GM12878 (cell line): ENCODE data around the gene COMMD3. TPM values are rescaled to one million over a fixed set of nuclear protein-coding genes. Genes with fewer than 3 reads are reported as not detected.

Experiments
- BRCA1 ChIP-seq: IDR thresholded peaks from 2 replicates; pipeline ENCODE4 v1.6.1; 2011; ENCODE audit warnings: low read depth, low read length, improper control_type of control experiment
- EED ChIP-seq: sonication (generic); IDR thresholded peaks from 2 replicates; pipeline ENCODE4 v1.6.1; 2016; ENCODE audit warnings: antibody characterized with exemption, low read depth
- EP300 ChIP-seq, 2 experiments: fragments of 150-350 bp in 1 of 2; IDR thresholded peaks; 2 replicates each; pipeline ENCODE4 v1.6.1; 2011 to 2012; ENCODE audit warnings: low read depth in 2 of 2, low read length in 2 of 2, borderline replicate concordance in 1 of 2, improper control_type of control experiment in 1 of 2, inconsistent platforms in 1 of 2; ENCODE audit not compliant: control insufficient read depth in 1 of 2
- GATAD2B ChIP-seq: fragments of 450-650 bp; conservative IDR thresholded peaks from 2 replicates; pipeline ENCODE4 v1.6.1; 2017; ENCODE audit warnings: low read depth, mild to moderate bottlenecking, moderate library complexity
- IKZF2 ChIP-seq, 2 experiments: fragments of 450-650 bp; IDR thresholded peaks; 2 replicates each; pipeline ENCODE4 v1.6.1; 2017; ENCODE audit warnings: mild to moderate bottlenecking in 2 of 2, moderate library complexity in 2 of 2
- NBN ChIP-seq: fragments of 450-650 bp; IDR thresholded peaks from 2 replicates; pipeline ENCODE4 v1.6.1; 2016
- NR2C1 ChIP-seq: fragments of 450-650 bp; IDR thresholded peaks from 2 replicates; pipeline ENCODE4 v1.6.1; 2017; ENCODE audit warnings: antibody characterized with exemption, mild to moderate bottlenecking, moderate library complexity
- SIN3A ChIP-seq: IDR thresholded peaks from 2 replicates; pipeline ENCODE4 v1.6.1; 2012; ENCODE audit warnings: low read depth, low read length, improper control_type of control experiment
- SMAD5 ChIP-seq: IDR thresholded peaks from 2 replicates; pipeline ENCODE4 v1.6.1; 2016; ENCODE audit warnings: antibody characterized with exemption, low read depth
- SPI1 ChIP-seq: IDR thresholded peaks from 2 replicates; pipeline ENCODE4 v1.6.1; 2011; ENCODE audit warnings: low read depth, mild to moderate bottlenecking, low read length, moderate library complexity, borderline replicate concordance; ENCODE audit not compliant: insufficient read depth
- SRF ChIP-seq, 2 experiments: IDR thresholded peaks; 2 replicates each; pipeline ENCODE4 v1.6.1; 2011; ENCODE audit warnings: low read depth in 2 of 2, low read length in 2 of 2, mild to moderate bottlenecking in 1 of 2, moderate library complexity in 1 of 2
- TBL1XR1 ChIP-seq: IDR thresholded peaks from 2 replicates; pipeline ENCODE4 v1.6.1; 2012; ENCODE audit warnings: low read depth, low read length, improper control_type of control experiment
- polyA plus RNA-seq, 11 experiments: library from polyadenylated mRNA; depleted of rRNA in 4 of 11; unstranded in 6 of 11; stranded (reverse) in 5 of 11; fragments of >200 nt; fragmentation: Nextera tagmentation in 4 of 11; fragmentation: Illumina TruSeq in 1 of 11; extraction: Ambion mirVana in 4 of 11; extraction: Trizol in 1 of 11; gene quantifications; 1 replicate in 1 of 11; 2 replicates in 10 of 11; pipeline versions ENCODE4 v1.2.1 to v1.2.3, GENCODE V29; 2011 to 2016; ENCODE audit warnings: inconsistent platforms in 2 of 11, missing spikeins in 2 of 11, low read depth in 1 of 11
- total RNA-seq, 4 experiments: library from RNA; depleted of rRNA in 3 of 4; stranded (reverse); fragments of >200 nt in 3 of 4; fragmentation: Illumina TruSeq in 1 of 4; extraction: Trizol in 1 of 4; gene quantifications; 2 replicates each; pipeline versions ENCODE4 v1.2.1 to v1.2.3, GENCODE V29; 2013 to 2021
- TF ChIP-seq, protein P1 (sequence below): fragments of 450-650 bp; IDR thresholded peaks from 2 replicates; pipeline ENCODE4 v1.6.1; 2016; ENCODE audit warnings: mild to moderate bottlenecking, moderate library complexity, borderline replicate concordance
- TF ChIP-seq, protein P2 (sequence below): IDR thresholded peaks from 2 replicates; pipeline ENCODE4 v1.6.1; 2012; ENCODE audit warnings: low read length, inconsistent platforms
- TF ChIP-seq, protein P3 (sequence below): IDR thresholded peaks from 2 replicates; pipeline ENCODE4 v1.6.1; 2011; ENCODE audit warnings: mild to moderate bottlenecking, low read depth, low read length, moderate library complexity; ENCODE audit not compliant: insufficient replicate concordance
- TF ChIP-seq, protein P4 (sequence below): fragments of 450-650 bp; conservative IDR thresholded peaks from 2 replicates; pipeline ENCODE4 v1.6.1; 2017; ENCODE audit warnings: mild to moderate bottlenecking, moderate library complexity
- TF ChIP-seq, protein P5 (sequence below): fragments of 450-650 bp; formaldehyde crosslinking; IDR thresholded peaks from 2 replicates; pipeline ENCODE4 v1.5.0; 2022; ENCODE audit warnings: mild to moderate bottlenecking, missing genetic modification characterization
- TF ChIP-seq, protein P6 (sequence below): IDR thresholded peaks from 2 replicates; pipeline ENCODE4 v1.6.1; 2012; ENCODE audit warnings: low read depth, low read length, improper control_type of control experiment

COMMD3 gene
- total and polyA plus RNA-seq, 10 of the 15 experiments (the other 5 are each of a cell fraction or from before 2014, with no cell fraction given) = 64.5 to 248 (median 84.4) TPM

DNA sequence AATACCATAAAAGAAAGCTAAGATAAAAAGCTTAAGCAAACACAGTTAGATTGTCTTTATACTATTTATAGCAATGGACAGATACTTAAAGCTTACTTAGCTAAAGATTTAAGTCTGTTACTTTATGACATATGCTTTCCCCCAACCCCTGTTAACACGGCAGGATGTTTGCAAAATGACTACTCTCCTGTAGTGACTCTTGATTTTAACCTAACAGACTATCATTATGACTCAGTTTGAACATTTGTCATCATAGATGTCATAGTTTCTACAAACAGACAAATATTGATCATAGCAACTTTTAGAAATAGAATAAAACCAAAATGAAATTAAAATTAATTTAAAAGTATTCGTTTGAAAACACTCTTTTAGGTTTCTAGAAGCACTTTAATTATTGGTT lies 7.8 kb upstream of the COMMD3 start (continued):
- TF ChIP-seq, protein P1, sequence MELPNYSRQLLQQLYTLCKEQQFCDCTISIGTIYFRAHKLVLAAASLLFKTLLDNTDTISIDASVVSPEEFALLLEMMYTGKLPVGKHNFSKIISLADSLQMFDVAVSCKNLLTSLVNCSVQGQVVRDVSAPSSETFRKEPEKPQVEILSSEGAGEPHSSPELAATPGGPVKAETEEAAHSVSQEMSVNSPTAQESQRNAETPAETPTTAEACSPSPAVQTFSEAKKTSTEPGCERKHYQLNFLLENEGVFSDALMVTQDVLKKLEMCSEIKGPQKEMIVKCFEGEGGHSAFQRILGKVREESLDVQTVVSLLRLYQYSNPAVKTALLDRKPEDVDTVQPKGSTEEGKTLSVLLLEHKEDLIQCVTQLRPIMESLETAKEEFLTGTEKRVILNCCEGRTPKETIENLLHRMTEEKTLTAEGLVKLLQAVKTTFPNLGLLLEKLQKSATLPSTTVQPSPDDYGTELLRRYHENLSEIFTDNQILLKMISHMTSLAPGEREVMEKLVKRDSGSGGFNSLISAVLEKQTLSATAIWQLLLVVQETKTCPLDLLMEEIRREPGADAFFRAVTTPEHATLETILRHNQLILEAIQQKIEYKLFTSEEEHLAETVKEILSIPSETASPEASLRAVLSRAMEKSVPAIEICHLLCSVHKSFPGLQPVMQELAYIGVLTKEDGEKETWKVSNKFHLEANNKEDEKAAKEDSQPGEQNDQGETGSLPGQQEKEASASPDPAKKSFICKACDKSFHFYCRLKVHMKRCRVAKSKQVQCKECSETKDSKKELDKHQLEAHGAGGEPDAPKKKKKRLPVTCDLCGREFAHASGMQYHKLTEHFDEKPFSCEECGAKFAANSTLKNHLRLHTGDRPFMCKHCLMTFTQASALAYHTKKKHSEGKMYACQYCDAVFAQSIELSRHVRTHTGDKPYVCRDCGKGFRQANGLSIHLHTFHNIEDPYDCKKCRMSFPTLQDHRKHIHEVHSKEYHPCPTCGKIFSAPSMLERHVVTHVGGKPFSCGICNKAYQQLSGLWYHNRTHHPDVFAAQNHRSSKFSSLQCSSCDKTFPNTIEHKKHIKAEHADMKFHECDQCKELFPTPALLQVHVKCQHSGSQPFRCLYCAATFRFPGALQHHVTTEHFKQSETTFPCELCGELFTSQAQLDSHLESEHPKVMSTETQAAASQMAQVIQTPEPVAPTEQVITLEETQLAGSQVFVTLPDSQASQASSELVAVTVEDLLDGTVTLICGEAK = no peak
- TF ChIP-seq, protein P2, sequence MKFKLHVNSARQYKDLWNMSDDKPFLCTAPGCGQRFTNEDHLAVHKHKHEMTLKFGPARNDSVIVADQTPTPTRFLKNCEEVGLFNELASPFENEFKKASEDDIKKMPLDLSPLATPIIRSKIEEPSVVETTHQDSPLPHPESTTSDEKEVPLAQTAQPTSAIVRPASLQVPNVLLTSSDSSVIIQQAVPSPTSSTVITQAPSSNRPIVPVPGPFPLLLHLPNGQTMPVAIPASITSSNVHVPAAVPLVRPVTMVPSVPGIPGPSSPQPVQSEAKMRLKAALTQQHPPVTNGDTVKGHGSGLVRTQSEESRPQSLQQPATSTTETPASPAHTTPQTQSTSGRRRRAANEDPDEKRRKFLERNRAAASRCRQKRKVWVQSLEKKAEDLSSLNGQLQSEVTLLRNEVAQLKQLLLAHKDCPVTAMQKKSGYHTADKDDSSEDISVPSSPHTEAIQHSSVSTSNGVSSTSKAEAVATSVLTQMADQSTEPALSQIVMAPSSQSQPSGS = peak; percentile 99
- TF ChIP-seq EED (no peak), BRCA1 (no peak), TBL1XR1 (peak; percentile 42; the same call in 1 of the 2 replicates), IKZF2 (IDR thresholded peaks at IDR 0.05) (peak; percentile 12 to 60; a peak in 2 of 4 replicates), SPI1 (no peak), SRF (IDR thresholded peaks at IDR 0.05; ENCODE audit: low read depth in 2 of 2, low read length in 2 of 2) (peak in 1 of 2 experiments; percentile 62; a peak in 1 of 4 replicates), SMAD5 (no peak), NR2C1 (no peak), EP300 (IDR thresholded peaks at IDR 0.05; ENCODE audit: borderline replicate concordance in 1 of 2, control insufficient read depth in 1 of 2, low read depth in 2 of 2, low read length in 2 of 2) (peak; percentile 93 to 97; a peak in 3 of 4 replicates), SIN3A (no peak), GATAD2B (no peak), NBN (no peak)
- TF ChIP-seq, protein P3, sequence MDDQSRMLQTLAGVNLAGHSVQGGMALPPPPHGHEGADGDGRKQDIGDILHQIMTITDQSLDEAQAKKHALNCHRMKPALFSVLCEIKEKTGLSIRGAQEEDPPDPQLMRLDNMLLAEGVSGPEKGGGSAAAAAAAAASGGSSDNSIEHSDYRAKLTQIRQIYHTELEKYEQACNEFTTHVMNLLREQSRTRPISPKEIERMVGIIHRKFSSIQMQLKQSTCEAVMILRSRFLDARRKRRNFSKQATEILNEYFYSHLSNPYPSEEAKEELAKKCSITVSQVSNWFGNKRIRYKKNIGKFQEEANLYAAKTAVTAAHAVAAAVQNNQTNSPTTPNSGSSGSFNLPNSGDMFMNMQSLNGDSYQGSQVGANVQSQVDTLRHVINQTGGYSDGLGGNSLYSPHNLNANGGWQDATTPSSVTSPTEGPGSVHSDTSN = no peak
- TF ChIP-seq, protein P4, sequence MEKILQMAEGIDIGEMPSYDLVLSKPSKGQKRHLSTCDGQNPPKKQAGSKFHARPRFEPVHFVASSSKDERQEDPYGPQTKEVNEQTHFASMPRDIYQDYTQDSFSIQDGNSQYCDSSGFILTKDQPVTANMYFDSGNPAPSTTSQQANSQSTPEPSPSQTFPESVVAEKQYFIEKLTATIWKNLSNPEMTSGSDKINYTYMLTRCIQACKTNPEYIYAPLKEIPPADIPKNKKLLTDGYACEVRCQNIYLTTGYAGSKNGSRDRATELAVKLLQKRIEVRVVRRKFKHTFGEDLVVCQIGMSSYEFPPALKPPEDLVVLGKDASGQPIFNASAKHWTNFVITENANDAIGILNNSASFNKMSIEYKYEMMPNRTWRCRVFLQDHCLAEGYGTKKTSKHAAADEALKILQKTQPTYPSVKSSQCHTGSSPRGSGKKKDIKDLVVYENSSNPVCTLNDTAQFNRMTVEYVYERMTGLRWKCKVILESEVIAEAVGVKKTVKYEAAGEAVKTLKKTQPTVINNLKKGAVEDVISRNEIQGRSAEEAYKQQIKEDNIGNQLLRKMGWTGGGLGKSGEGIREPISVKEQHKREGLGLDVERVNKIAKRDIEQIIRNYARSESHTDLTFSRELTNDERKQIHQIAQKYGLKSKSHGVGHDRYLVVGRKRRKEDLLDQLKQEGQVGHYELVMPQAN = no peak
- TF ChIP-seq, protein P5, sequence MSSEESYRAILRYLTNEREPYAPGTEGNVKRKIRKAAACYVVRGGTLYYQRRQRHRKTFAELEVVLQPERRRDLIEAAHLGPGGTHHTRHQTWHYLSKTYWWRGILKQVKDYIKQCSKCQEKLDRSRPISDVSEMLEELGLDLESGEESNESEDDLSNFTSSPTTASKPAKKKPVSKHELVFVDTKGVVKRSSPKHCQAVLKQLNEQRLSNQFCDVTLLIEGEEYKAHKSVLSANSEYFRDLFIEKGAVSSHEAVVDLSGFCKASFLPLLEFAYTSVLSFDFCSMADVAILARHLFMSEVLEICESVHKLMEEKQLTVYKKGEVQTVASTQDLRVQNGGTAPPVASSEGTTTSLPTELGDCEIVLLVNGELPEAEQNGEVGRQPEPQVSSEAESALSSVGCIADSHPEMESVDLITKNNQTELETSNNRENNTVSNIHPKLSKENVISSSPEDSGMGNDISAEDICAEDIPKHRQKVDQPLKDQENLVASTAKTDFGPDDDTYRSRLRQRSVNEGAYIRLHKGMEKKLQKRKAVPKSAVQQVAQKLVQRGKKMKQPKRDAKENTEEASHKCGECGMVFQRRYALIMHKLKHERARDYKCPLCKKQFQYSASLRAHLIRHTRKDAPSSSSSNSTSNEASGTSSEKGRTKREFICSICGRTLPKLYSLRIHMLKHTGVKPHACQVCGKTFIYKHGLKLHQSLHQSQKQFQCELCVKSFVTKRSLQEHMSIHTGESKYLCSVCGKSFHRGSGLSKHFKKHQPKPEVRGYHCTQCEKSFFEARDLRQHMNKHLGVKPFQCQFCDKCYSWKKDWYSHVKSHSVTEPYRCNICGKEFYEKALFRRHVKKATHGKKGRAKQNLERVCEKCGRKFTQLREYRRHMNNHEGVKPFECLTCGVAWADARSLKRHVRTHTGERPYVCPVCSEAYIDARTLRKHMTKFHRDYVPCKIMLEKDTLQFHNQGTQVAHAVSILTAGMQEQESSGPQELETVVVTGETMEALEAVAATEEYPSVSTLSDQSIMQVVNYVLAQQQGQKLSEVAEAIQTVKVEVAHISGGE = no peak
- TF ChIP-seq, protein P6, sequence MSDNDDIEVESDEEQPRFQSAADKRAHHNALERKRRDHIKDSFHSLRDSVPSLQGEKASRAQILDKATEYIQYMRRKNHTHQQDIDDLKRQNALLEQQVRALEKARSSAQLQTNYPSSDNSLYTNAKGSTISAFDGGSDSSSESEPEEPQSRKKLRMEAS = no peak
